ENCODE measurements around the gene SH3GL1. TPM values are rescaled to one million over a fixed set of nuclear protein-coding genes. Genes with fewer than 3 reads are reported as not detected.

The SH3GL1 gene
- total and polyA plus RNA-seq, 2 experiments from 2014 or later, result 92.8 to 97.9 TPM

DNA sequence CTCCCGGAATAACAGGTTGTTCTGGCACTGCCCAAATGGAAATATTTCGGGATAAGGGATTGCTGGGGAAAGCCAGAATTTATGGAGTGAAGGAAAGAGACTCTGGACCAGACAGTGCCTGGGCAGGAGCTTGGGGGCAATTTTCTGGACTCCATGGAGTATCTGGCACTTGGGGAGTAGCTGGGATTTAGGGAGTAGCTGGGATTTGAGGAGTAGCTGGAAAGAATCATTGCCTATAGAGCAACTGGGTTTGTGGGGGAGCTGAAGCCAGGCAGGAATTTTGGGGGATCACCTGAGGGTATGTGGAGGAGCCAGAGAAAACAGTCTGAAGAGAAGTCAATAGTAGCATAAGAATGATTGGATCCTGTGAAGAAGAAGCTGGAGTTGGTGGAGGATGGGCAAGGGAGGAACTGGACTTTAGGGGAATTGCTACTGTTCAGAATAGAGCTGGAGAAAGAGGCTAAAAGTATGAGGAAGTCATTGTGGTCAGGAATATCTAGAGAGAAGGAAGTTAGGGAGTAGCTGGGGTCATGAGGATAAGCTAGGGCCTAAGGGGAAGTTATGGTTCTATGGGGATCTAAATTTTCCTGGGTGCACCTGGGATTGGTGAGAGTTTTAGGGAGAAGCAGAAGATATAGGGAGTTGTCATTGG is 81.2 kb downstream of the SH3GL1 start:
- Histone ChIP-seq H3K36me3 (no peaks in the 10 kb centered on the region), H3K27ac (no peak overlapping the region), H3K27me3 (no peaks in the 10 kb centered on the region), H3K4me3 (no peak overlapping the region), H3K4me1 (ENCODE audit: low read depth) (no peaks in the 10 kb centered on the region), H3K9me3 (ENCODE audit: low read depth) (no peaks in the 10 kb centered on the region)
- TF ChIP-seq, protein P1, sequence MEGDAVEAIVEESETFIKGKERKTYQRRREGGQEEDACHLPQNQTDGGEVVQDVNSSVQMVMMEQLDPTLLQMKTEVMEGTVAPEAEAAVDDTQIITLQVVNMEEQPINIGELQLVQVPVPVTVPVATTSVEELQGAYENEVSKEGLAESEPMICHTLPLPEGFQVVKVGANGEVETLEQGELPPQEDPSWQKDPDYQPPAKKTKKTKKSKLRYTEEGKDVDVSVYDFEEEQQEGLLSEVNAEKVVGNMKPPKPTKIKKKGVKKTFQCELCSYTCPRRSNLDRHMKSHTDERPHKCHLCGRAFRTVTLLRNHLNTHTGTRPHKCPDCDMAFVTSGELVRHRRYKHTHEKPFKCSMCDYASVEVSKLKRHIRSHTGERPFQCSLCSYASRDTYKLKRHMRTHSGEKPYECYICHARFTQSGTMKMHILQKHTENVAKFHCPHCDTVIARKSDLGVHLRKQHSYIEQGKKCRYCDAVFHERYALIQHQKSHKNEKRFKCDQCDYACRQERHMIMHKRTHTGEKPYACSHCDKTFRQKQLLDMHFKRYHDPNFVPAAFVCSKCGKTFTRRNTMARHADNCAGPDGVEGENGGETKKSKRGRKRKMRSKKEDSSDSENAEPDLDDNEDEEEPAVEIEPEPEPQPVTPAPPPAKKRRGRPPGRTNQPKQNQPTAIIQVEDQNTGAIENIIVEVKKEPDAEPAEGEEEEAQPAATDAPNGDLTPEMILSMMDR (IDR thresholded peaks at IDR 0.05; ENCODE audit: low read depth, low read length), result no peak
- DNase-seq (ENCODE audit: low read depth in 1 of 2, low spot score in 1 of 2), result no peak

DNA sequence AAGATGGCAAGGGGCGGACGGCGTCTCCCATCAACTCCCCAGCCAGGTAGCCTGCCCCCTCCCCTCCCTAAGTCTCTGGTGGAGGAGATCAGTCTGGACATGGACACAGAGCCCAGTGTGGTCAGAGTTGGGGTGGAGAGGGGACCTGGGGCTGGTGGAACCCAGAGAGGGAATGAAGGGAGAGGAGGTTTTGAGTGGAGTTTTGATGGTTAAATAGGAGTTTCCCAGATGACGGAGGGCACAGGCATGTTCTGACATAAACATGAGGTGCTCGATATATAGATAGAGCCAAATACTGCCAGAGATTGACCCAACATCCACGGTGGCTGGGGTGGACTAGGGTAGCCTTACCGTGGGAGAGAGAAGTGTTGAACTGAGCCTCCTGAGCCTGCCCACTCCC is 81.9 kb downstream of the SH3GL1 start:
- no peaks in the 10 kb centered on the region for H3K9me3 ChIP-seq (ENCODE audit: low read depth)
- no peak for DNase-seq (ENCODE audit: low read depth in 1 of 2, low spot score in 1 of 2)
- H3K36me3 ChIP-seq, result no peaks in the 10 kb centered on the region
- H3K27ac ChIP-seq, result no peak overlapping the region
- H3K4me1 ChIP-seq (ENCODE audit: low read depth), result no peaks in the 10 kb centered on the region
- H3K4me3 ChIP-seq, result no peak overlapping the region
- TF ChIP-seq, protein P1 (IDR thresholded peaks at IDR 0.05; ENCODE audit: low read depth, low read length), result no peak
- H3K27me3 ChIP-seq, result no peaks in the 10 kb centered on the region

DNA sequence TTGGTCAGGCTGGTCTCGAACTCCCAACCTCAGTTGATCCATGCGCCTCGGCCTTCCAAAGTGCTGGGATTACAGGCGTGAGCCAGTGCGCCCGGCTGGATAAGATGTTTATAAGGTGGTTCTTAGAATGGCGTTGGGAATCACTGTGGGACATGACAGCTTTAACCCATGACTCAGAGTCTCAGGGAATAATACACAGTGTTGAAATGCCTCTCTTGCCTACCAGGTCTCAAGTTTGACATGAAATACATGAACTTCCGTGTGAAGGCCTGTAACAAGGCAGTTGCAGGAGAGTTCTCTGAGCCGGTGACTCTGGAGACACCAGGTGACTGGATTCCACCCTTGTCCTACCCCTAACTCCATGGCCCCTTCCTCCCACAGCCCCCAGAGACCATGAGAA is 83.4 kb downstream of the SH3GL1 start:
- DNase-seq (ENCODE audit: low read depth in 1 of 2, low spot score in 1 of 2), result no peak
- no peaks in the 10 kb centered on the region for H3K9me3 ChIP-seq (ENCODE audit: low read depth)
- TF ChIP-seq, protein P1 (IDR thresholded peaks at IDR 0.05; ENCODE audit: low read depth, low read length), result no peak
- H3K4me1 ChIP-seq (ENCODE audit: low read depth), result no peaks in the 10 kb centered on the region
- no peak overlapping the region for H3K27ac ChIP-seq
- no peaks in the 10 kb centered on the region for H3K27me3 ChIP-seq
- no peak overlapping the region for H3K4me3 ChIP-seq
- no peaks in the 10 kb centered on the region for H3K36me3 ChIP-seq

- TF ChIP-seq, protein P1 (IDR thresholded peaks at IDR 0.05; ENCODE audit: low read depth, low read length), result no peak
- H3K4me3 ChIP-seq, result no peak overlapping the region
- no peaks in the 10 kb centered on the region for H3K36me3 ChIP-seq
- H3K9me3 ChIP-seq (ENCODE audit: low read depth), result no peaks in the 10 kb centered on the region
- H3K4me1 ChIP-seq (ENCODE audit: low read depth), result no peaks in the 10 kb centered on the region
- no peak for DNase-seq (ENCODE audit: low read depth in 1 of 2, low spot score in 1 of 2)
- no peak overlapping the region for H3K27ac ChIP-seq
- H3K27me3 ChIP-seq, result no peaks in the 10 kb centered on the region
Observed at GRCh38 chr19:4313847-4314490, 86.4 kb downstream of the SH3GL1 start.

Other genes with a start within 250 kb of the SH3GL1 start
- not detected in 2 replicates for gene CREB3L3, start 246.9 kb downstream of the SH3GL1 start, total RNA-seq
- not detected in 2 replicates for gene CREB3L3, start 246.9 kb downstream of the SH3GL1 start, polyA plus RNA-seq
- 29.5 and 34.2 TPM in 2 replicates for gene SIRT6, start 218.0 kb downstream of the SH3GL1 start, total RNA-seq
- 8.8 and 11.3 TPM in 2 replicates for gene SIRT6, start 218.0 kb downstream of the SH3GL1 start, polyA plus RNA-seq
- 4.6 and 7.4 TPM in 2 replicates for gene ANKRD24, start 217.9 kb downstream of the SH3GL1 start, total RNA-seq
- gene ANKRD24, start 217.9 kb downstream of the SH3GL1 start, polyA plus RNA-seq, result 3.5 and 6.2 TPM in 2 replicates
- not detected in 2 replicates for gene EBI3, start 171.0 kb downstream of the SH3GL1 start, total RNA-seq
- 0.44 TPM in 1 of 2 replicates, not detected in the other for gene EBI3, start 171.0 kb downstream of the SH3GL1 start, polyA plus RNA-seq
- 27.5 and 30.4 TPM in 2 replicates for gene YJU2, start 153.5 kb downstream of the SH3GL1 start, total RNA-seq
- gene YJU2, start 153.5 kb downstream of the SH3GL1 start, polyA plus RNA-seq, result 19.1 and 24.7 TPM in 2 replicates
- 78.4 and 144 TPM in 2 replicates for gene SHD, start 121.3 kb downstream of the SH3GL1 start, total RNA-seq
- 93.2 and 129 TPM in 2 replicates for gene SHD, start 121.3 kb downstream of the SH3GL1 start, polyA plus RNA-seq
- gene TMIGD2, start 98.2 kb downstream of the SH3GL1 start, total RNA-seq, result 0.92 and 2.5 TPM in 2 replicates
- gene TMIGD2, start 98.2 kb downstream of the SH3GL1 start, polyA plus RNA-seq, result 0.84 and 2.9 TPM in 2 replicates
- gene FSD1, start 95.9 kb downstream of the SH3GL1 start, total RNA-seq, result 16.3 and 24.7 TPM in 2 replicates
- 18.5 and 23.2 TPM in 2 replicates for gene FSD1, start 95.9 kb downstream of the SH3GL1 start, polyA plus RNA-seq
- 12.3 and 18.0 TPM in 2 replicates for gene STAP2, start 61.7 kb downstream of the SH3GL1 start, total RNA-seq
- 18.7 and 20.3 TPM in 2 replicates for gene STAP2, start 61.7 kb downstream of the SH3GL1 start, polyA plus RNA-seq
- gene MPND, start 57.0 kb downstream of the SH3GL1 start, total RNA-seq, result 14.4 and 19.8 TPM in 2 replicates
- gene MPND, start 57.0 kb downstream of the SH3GL1 start, polyA plus RNA-seq, result 19.2 and 24.3 TPM in 2 replicates
- 15.3 and 20.0 TPM in 2 replicates for gene CHAF1A, start 2.1 kb upstream of the SH3GL1 start, total RNA-seq
- gene CHAF1A, start 2.1 kb upstream of the SH3GL1 start, polyA plus RNA-seq, result 19.7 and 38.9 TPM in 2 replicates
- 147 and 192 TPM in 2 replicates for gene UBXN6, start 57.2 kb upstream of the SH3GL1 start, total RNA-seq
- 33.7 and 46.2 TPM in 2 replicates for gene UBXN6, start 57.2 kb upstream of the SH3GL1 start, polyA plus RNA-seq
- gene HDGFL2, start 71.8 kb upstream of the SH3GL1 start, total RNA-seq, result 186 and 246 TPM in 2 replicates
- gene HDGFL2, start 71.8 kb upstream of the SH3GL1 start, polyA plus RNA-seq, result 123 and 140 TPM in 2 replicates
- 0.07 and 0.42 TPM in 2 replicates for gene PLIN4, start 117.9 kb upstream of the SH3GL1 start, total RNA-seq
- 0.54 and 0.81 TPM in 2 replicates for gene PLIN4, start 117.9 kb upstream of the SH3GL1 start, polyA plus RNA-seq
- 4.5 and 10.1 TPM in 2 replicates for gene PLIN5, start 134.7 kb upstream of the SH3GL1 start, total RNA-seq
- gene PLIN5, start 134.7 kb upstream of the SH3GL1 start, polyA plus RNA-seq, result 8.7 and 10.8 TPM in 2 replicates
- 0.49 and 0.66 TPM in 2 replicates for gene LRG1, start 139.5 kb upstream of the SH3GL1 start, total RNA-seq
- gene LRG1, start 139.5 kb upstream of the SH3GL1 start, polyA plus RNA-seq, result 0.54 and 0.68 TPM in 2 replicates
- gene SEMA6B, start 159.1 kb upstream of the SH3GL1 start, total RNA-seq, result 74.8 and 130 TPM in 2 replicates
- gene SEMA6B, start 159.1 kb upstream of the SH3GL1 start, polyA plus RNA-seq, result 10.5 and 23.0 TPM in 2 replicates
- 2.2 and 18.1 TPM in 2 replicates for gene TNFAIP8L1, start 239.0 kb upstream of the SH3GL1 start, total RNA-seq
- 5.1 and 18.7 TPM in 2 replicates for gene TNFAIP8L1, start 239.0 kb upstream of the SH3GL1 start, polyA plus RNA-seq

Measured in cardiac muscle cell (in vitro differentiated cells and primary cell).